ENCODE measurements around the gene TXNDC15. TPM values are rescaled to one million over a fixed set of nuclear protein-coding genes. Genes with fewer than 3 reads are reported as not detected.

Gene TXNDC15
- total and polyA plus RNA-seq, 2 of the 13 experiments (the other 11 are each of a cell fraction or from before 2014, with no cell fraction given) = 22.2 to 49.9 TPM

- TF ChIP-seq ZBTB40 (IDR thresholded peaks at IDR 0.05) (no peak), ZBTB40 (CRISPR knock-in tag; IDR thresholded peaks at IDR 0.05) (no peak; the same call in 1 of the 2 replicates), XRCC5 (optimal IDR thresholded peaks at IDR 0.05; ENCODE audit: low read length) (peak; percentile 94), ZNF160 (CRISPR knock-in tag; IDR thresholded peaks at IDR 0.05) (peak; percentile 73; the same call in 1 of the 2 replicates), RBM39 (IDR thresholded peaks at IDR 0.05; ENCODE audit: low read depth, low read length, poor library complexity, severe bottlenecking) (no peak), KLF9 (CRISPR knock-in tag; IDR thresholded peaks at IDR 0.05; ENCODE audit: low read depth) (peak; percentile 40; the same call in 1 of the 2 replicates), ZNF614 (CRISPR knock-in tag; IDR thresholded peaks at IDR 0.05; ENCODE audit: borderline replicate concordance) (peak; percentile 83; the same call in 1 of the 2 replicates), YEATS4 (CRISPR knock-in tag; IDR thresholded peaks at IDR 0.05; ENCODE audit: borderline replicate concordance) (peak; percentile 86), ESRRA (CRISPR knock-in tag; IDR thresholded peaks at IDR 0.05; ENCODE audit: low read depth) (peak; percentile 89), ZFP1 (CRISPR knock-in tag; IDR thresholded peaks at IDR 0.05) (0 out of 2 replicates have a peak, but pooled peaks have one; percentile 53)
- TF ChIP-seq, protein P1, sequence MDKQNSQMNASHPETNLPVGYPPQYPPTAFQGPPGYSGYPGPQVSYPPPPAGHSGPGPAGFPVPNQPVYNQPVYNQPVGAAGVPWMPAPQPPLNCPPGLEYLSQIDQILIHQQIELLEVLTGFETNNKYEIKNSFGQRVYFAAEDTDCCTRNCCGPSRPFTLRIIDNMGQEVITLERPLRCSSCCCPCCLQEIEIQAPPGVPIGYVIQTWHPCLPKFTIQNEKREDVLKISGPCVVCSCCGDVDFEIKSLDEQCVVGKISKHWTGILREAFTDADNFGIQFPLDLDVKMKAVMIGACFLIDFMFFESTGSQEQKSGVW (CRISPR knock-in tag; IDR thresholded peaks at IDR 0.05; ENCODE audit: borderline replicate concordance) = no peak
- TF ChIP-seq, protein P2, sequence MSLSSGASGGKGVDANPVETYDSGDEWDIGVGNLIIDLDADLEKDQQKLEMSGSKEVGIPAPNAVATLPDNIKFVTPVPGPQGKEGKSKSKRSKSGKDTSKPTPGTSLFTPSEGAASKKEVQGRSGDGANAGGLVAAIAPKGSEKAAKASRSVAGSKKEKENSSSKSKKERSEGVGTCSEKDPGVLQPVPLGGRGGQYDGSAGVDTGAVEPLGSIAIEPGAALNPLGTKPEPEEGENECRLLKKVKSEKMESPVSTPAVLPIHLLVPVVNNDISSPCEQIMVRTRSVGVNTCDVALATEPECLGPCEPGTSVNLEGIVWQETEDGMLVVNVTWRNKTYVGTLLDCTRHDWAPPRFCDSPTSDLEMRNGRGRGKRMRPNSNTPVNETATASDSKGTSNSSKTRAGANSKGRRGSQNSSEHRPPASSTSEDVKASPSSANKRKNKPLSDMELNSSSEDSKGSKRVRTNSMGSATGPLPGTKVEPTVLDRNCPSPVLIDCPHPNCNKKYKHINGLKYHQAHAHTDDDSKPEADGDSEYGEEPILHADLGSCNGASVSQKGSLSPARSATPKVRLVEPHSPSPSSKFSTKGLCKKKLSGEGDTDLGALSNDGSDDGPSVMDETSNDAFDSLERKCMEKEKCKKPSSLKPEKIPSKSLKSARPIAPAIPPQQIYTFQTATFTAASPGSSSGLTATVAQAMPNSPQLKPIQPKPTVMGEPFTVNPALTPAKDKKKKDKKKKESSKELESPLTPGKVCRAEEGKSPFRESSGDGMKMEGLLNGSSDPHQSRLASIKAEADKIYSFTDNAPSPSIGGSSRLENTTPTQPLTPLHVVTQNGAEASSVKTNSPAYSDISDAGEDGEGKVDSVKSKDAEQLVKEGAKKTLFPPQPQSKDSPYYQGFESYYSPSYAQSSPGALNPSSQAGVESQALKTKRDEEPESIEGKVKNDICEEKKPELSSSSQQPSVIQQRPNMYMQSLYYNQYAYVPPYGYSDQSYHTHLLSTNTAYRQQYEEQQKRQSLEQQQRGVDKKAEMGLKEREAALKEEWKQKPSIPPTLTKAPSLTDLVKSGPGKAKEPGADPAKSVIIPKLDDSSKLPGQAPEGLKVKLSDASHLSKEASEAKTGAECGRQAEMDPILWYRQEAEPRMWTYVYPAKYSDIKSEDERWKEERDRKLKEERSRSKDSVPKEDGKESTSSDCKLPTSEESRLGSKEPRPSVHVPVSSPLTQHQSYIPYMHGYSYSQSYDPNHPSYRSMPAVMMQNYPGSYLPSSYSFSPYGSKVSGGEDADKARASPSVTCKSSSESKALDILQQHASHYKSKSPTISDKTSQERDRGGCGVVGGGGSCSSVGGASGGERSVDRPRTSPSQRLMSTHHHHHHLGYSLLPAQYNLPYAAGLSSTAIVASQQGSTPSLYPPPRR (CRISPR knock-in tag; IDR thresholded peaks at IDR 0.05; ENCODE audit: borderline replicate concordance) = peak; percentile 69; the same call in 1 of the 2 replicates
- TF ChIP-seq, protein P3, sequence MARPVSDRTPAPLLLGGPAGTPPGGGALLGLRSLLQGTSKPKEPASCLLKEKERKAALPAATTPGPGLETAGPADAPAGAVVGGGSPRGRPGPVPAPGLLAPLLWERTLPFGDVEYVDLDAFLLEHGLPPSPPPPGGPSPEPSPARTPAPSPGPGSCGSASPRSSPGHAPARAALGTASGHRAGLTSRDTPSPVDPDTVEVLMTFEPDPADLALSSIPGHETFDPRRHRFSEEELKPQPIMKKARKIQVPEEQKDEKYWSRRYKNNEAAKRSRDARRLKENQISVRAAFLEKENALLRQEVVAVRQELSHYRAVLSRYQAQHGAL (CRISPR knock-in tag; IDR thresholded peaks at IDR 0.05; ENCODE audit: not compliant biosample characterization) = peak; percentile 65
These were observed 30.6 kb downstream of the TXNDC15 start, which contains the start of gene PCBD2 (continued) for GRCh38 chr5:134904610-134905245.

Data from HepG2 (cell line).